GM23338 (cell line): Measurements from ENCODE around the gene BCAP29.

ENCODE experiments used
- CREB1 ChIP-seq: fragments of 250-450 bp; sonication (Bioruptor Pico); IDR thresholded peaks from 2 replicates; pipeline ENCODE4 v1.5.0; 2020; ENCODE audit warnings: low read depth, mild to moderate bottlenecking, moderate library complexity
- EZH2 ChIP-seq: fragments of 200-600 bp; sonication (generic); IDR thresholded peaks from one replicate; pipeline ENCODE4 v1.8.0; 2017; ENCODE audit warnings: antibody characterized with exemption, mild to moderate bottlenecking, low read depth; ENCODE audit not compliant: unreplicated experiment
- EZH2phosphoT487 ChIP-seq: fragments of 200-600 bp; sonication (generic); IDR thresholded peaks from one replicate; pipeline ENCODE4 v1.8.1; 2018; ENCODE audit warnings: antibody characterized with exemption; ENCODE audit not compliant: unreplicated experiment
- JUNB ChIP-seq: IDR thresholded peaks from one replicate; pipeline ENCODE4 v1.6.1; 2016; ENCODE audit warnings: antibody characterized with exemption; ENCODE audit not compliant: unreplicated experiment
- NANOG ChIP-seq: IDR thresholded peaks from 2 replicates; pipeline ENCODE4 v1.6.1; 2016; ENCODE audit warnings: antibody characterized with exemption, borderline replicate concordance
- POLR2AphosphoS5 ChIP-seq: IDR thresholded peaks from 2 replicates; pipeline ENCODE4 v1.6.1; 2016; ENCODE audit warnings: antibody characterized with exemption, low read depth
- ZNF114 ChIP-seq: fragments of 250-450 bp; sonication (Bioruptor Pico); IDR thresholded peaks from 2 replicates; pipeline ENCODE4 v1.5.0; 2020; ENCODE audit warnings: mild to moderate bottlenecking, moderate library complexity
- ZNF331 ChIP-seq: fragments of 250-450 bp; sonication (Bioruptor Pico); IDR thresholded peaks from 2 replicates; pipeline ENCODE4 v1.5.0; 2020; ENCODE audit warnings: low read depth, mild to moderate bottlenecking, moderate library complexity
- TF ChIP-seq, protein P1 (sequence below), 2 experiments: fragments of 200-600 bp in 1 of 2; sonication (generic) in 1 of 2; conservative IDR thresholded peaks; 2 replicates each; pipeline versions ENCODE4 v1.5.1 to v1.6.1; 2016 to 2017; ENCODE audit warnings: antibody characterized with exemption in 2 of 2, low read depth in 2 of 2, mild to moderate bottlenecking in 2 of 2, moderate library complexity in 1 of 2
- TF ChIP-seq, protein P2 (sequence below): IDR thresholded peaks from one replicate; pipeline ENCODE4 v1.6.1; 2018; ENCODE audit warnings: antibody characterized with exemption; ENCODE audit not compliant: unreplicated experiment

DNA sequence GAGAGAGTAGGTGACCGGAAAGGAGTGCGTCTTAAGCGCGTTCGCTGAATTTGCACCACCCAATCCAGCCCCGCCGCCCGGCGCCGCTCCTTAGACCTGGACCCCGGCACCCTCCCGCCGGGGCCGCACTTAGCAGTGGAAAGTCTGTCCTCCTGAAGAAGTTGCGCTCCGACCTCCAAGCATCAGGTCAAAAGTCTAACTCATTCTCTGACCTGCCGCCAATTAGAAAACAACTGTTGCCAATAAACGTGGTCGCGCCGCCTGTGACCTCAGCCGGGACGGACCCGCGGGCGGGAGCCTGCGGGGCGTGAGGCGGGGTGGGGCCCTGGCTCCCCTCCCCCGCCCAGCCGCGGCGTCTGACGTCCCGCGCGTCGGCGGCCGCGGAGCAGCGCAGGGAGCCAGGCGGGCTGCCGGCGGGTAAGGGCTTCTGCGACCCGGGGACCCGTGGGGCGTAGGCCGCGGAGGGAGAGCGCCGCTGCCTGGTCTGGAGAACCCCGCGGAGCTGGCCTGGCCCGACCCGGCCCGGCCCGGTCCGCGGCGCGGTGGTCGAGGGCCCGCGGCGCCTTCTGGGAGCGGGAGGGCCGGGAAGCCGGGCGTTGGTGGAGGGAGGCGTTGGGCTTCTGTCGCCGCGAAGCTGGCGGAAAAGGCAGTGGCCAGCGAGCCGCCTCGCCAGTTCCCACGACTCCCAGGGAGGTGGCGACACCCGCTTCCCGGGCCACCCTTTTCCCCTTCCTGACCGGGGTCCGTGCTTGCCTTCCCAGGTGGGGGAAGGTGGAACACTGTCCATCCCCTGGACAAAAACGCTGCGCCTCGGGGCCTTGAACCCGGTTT lies at the start of gene BCAP29:
- TF ChIP-seq, protein P1, sequence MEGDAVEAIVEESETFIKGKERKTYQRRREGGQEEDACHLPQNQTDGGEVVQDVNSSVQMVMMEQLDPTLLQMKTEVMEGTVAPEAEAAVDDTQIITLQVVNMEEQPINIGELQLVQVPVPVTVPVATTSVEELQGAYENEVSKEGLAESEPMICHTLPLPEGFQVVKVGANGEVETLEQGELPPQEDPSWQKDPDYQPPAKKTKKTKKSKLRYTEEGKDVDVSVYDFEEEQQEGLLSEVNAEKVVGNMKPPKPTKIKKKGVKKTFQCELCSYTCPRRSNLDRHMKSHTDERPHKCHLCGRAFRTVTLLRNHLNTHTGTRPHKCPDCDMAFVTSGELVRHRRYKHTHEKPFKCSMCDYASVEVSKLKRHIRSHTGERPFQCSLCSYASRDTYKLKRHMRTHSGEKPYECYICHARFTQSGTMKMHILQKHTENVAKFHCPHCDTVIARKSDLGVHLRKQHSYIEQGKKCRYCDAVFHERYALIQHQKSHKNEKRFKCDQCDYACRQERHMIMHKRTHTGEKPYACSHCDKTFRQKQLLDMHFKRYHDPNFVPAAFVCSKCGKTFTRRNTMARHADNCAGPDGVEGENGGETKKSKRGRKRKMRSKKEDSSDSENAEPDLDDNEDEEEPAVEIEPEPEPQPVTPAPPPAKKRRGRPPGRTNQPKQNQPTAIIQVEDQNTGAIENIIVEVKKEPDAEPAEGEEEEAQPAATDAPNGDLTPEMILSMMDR (conservative IDR thresholded peaks at IDR 0.05; ENCODE audit: low read depth in 2 of 2): peak; percentile 29 to 42; a peak in 3 of 4 replicates
- TF ChIP-seq ZNF114 (CRISPR knock-in tag): no peak
- TF ChIP-seq EZH2: no peak
- TF ChIP-seq, protein P2, sequence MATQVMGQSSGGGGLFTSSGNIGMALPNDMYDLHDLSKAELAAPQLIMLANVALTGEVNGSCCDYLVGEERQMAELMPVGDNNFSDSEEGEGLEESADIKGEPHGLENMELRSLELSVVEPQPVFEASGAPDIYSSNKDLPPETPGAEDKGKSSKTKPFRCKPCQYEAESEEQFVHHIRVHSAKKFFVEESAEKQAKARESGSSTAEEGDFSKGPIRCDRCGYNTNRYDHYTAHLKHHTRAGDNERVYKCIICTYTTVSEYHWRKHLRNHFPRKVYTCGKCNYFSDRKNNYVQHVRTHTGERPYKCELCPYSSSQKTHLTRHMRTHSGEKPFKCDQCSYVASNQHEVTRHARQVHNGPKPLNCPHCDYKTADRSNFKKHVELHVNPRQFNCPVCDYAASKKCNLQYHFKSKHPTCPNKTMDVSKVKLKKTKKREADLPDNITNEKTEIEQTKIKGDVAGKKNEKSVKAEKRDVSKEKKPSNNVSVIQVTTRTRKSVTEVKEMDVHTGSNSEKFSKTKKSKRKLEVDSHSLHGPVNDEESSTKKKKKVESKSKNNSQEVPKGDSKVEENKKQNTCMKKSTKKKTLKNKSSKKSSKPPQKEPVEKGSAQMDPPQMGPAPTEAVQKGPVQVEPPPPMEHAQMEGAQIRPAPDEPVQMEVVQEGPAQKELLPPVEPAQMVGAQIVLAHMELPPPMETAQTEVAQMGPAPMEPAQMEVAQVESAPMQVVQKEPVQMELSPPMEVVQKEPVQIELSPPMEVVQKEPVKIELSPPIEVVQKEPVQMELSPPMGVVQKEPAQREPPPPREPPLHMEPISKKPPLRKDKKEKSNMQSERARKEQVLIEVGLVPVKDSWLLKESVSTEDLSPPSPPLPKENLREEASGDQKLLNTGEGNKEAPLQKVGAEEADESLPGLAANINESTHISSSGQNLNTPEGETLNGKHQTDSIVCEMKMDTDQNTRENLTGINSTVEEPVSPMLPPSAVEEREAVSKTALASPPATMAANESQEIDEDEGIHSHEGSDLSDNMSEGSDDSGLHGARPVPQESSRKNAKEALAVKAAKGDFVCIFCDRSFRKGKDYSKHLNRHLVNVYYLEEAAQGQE: no peak
- TF ChIP-seq CREB1: peak; percentile 84
- peak; percentile 77 for TF ChIP-seq POLR2AphosphoS5
- no peak for TF ChIP-seq JUNB
- no peak for TF ChIP-seq EZH2phosphoT487
- TF ChIP-seq NANOG: no peak
- TF ChIP-seq ZNF331 (CRISPR knock-in tag): no peak
